Activated T-helper 2 cell treated with anti-CD3 and anti-CD28 coated beads, Interferon-gamma antibody, Interleukin-2, Interleukin-4, amounts not matched to agents 10 μg/mL and 5 μg/mL and 100 μg/mL, durations not matched to agents 14 hours and 24 hours and 36 hours (primary cell): Measurements from ENCODE around the gene SEC61G. TPM values are rescaled to one million over a fixed set of nuclear protein-coding genes. Genes with fewer than 3 reads are reported as not detected.

Source experiments
- DNase-seq: peaks from one replicate; pipeline ENCODE4 v3.0.0; 2021; ENCODE audit warnings: low spot score
- H3K27ac Mint-ChIP-seq: one replicate; pipeline ENCODE4 v1.8.0; 2021; ENCODE audit warnings: mixed read lengths
- H3K27me3 Mint-ChIP-seq: one replicate; pipeline ENCODE4 v1.8.0; 2021; ENCODE audit warnings: low read depth, mixed read lengths
- H3K36me3 Mint-ChIP-seq: one replicate; pipeline ENCODE4 v1.8.0; 2021; ENCODE audit warnings: low read depth, mixed read lengths
- H3K4me1 Mint-ChIP-seq: one replicate; pipeline ENCODE4 v1.8.0; 2021; ENCODE audit warnings: low read depth, mixed read lengths
- H3K4me3 Mint-ChIP-seq: one replicate; pipeline ENCODE4 v1.8.0; 2021; ENCODE audit warnings: low read depth, mild to moderate bottlenecking, moderate library complexity, mixed read lengths
- H3K9me3 Mint-ChIP-seq: one replicate; pipeline ENCODE4 v1.8.0; 2021; ENCODE audit warnings: mixed read lengths
- intact Hi-C: fragments of 100-400 bp; cut with micrococcal nuclease; formaldehyde crosslinking; loops from one replicate; pipeline ENCODE4 v1.15.1; 2023
- total RNA-seq: library from RNA; stranded (reverse); gene quantifications from 2 replicates; pipeline ENCODE4 v1.2.3, GENCODE V29; 2022

SEC61G gene
- total RNA-seq, 1 donor from 2014 or later: 200 TPM

GRCh38 chr7:54781134-54781920 is 22.3 kb upstream of the SEC61G start:
- H3K9me3 Mint-ChIP-seq: peaks cover 3% of the 10 kb centered on the region
- no peaks in the 10 kb centered on the region for H3K4me1 Mint-ChIP-seq
- H3K4me3 Mint-ChIP-seq: no peak overlapping the region
- intact Hi-C loops: no loop called here
- no peaks in the 10 kb centered on the region for H3K36me3 Mint-ChIP-seq
- H3K27me3 Mint-ChIP-seq: no peaks in the 10 kb centered on the region
- no peak for DNase-seq
- H3K27ac Mint-ChIP-seq: no peak overlapping the region

- H3K27ac Mint-ChIP-seq: no peak overlapping the region
- H3K4me3 Mint-ChIP-seq: no peak overlapping the region
- peaks cover 7% of the 10 kb centered on the region for H3K9me3 Mint-ChIP-seq
- no peaks in the 10 kb centered on the region for H3K4me1 Mint-ChIP-seq
- intact Hi-C loops: no loop called here
- no peaks in the 10 kb centered on the region for H3K27me3 Mint-ChIP-seq
- H3K36me3 Mint-ChIP-seq: no peaks in the 10 kb centered on the region
- DNase-seq: no peak
These were observed 21.5 kb upstream of the SEC61G start for GRCh38 chr7:54780490-54780889.

DNA sequence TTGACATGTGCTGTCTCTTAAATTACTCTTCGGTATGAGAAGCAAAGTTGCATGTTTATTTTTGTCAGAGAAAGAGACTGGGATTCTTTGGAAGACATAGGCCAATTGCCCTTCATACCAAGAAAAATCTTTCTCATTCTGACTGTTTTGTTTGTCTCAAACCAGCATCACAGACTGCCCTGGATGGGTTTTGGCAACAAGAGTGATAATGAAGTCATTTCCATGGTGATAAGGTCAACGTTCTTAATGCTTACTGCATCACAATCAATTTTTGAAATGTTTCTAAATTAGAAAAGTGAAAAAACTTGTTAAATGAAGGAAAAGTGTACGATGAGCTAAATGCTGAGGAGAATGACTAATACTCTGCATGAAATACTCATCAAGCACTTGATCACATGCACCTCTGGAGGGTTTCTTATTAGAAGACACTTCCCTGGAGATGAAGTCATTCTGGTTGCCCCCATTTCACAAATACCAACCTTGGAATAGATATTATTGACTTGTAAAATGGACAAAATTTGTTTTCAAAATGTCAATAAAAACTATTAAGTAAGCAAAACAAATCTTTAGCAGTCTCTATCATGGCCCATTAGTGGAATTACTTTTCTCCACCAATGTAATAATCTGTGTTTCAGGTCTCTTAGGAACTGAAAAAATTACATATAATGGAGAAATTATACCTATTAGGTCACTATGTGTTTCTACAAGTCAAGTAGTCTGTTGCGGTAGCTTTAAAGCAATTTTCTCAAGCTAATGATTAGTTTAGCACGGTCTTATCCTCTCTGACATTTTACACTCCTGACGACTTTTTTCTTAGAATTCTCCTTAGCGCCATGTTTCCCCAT is 19.9 kb upstream of the SEC61G start:
- intact Hi-C loops: loop anchor here (10.0 kb wide), 1 partner anchor 66 kb away; no protein-coding TSS in a partner anchor
- no peak overlapping the region for H3K27ac Mint-ChIP-seq
- peaks cover 7% of the 10 kb centered on the region for H3K9me3 Mint-ChIP-seq
- H3K4me3 Mint-ChIP-seq: no peak overlapping the region
- no peak for DNase-seq
- H3K27me3 Mint-ChIP-seq: no peaks in the 10 kb centered on the region
- peaks cover 3% of the 10 kb centered on the region for H3K4me1 Mint-ChIP-seq
- H3K36me3 Mint-ChIP-seq: no peaks in the 10 kb centered on the region

GRCh38 chr7:54778166-54778565 is 19.2 kb upstream of the SEC61G start:
- no peak for DNase-seq
- Mint-ChIP-seq H3K4me1 (peaks cover 4% of the 10 kb centered on the region), H3K4me3 (no peak overlapping the region), H3K27ac (no peak overlapping the region), H3K9me3 (peaks cover 7% of the 10 kb centered on the region), H3K27me3 (no peaks in the 10 kb centered on the region), H3K36me3 (no peaks in the 10 kb centered on the region)
- intact Hi-C loops: loop anchor here (10.0 kb wide), 1 partner anchor 67 kb away; no protein-coding TSS in a partner anchor

DNA sequence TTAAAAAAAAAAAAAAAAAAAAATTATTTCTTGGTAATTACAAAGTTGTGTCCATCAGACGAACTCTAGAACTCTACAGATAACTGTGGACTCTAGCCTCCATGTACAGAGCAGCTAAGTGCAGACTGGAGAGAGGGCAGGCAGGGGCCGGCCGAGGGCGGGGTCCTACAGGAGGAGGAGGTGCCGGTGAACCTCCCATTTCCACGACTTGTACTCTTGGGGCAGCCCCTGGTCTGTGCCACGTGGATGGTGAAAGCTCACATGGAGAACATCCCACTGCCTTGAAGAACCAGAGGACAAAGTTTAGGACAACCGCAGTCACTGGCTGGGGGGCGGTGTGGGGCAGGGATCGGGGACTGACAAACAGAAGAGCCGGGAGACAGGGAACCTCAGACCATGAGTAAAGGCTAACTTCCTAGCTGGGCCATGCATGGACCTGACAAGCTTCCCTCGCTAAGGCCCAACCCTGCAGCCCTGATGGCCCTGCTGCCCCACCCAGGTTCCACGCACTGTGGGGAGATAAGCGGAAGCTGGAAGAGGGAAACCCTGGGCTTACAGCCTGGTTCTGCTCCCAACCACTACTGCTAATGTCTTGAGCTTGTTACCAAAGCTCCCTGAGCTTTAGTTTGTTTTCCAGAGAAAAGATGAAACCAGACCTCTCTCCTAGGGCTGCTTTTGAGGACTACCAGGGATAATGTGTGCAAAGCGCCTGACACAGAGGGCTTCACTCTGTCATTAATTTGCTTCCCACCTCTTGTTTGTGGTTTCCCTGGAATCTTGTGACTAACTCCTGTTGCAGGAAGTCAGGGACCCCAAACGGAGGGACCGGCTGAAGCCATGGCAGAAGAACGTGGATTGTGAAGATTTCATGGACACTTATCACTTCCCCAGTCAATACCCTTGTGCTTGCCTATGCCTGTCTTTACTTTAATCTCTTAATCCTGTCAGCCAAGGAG is 16.1 kb upstream of the SEC61G start:
- intact Hi-C loops: loop anchor here (5.0 to 10.0 kb wide), 2 partner anchors 70 to 642 kb away; no protein-coding TSS in a partner anchor
- Mint-ChIP-seq H3K4me3 (no peak overlapping the region), H3K4me1 (peaks cover 4% of the 10 kb centered on the region), H3K27me3 (peaks cover 15% of the 10 kb centered on the region), H3K27ac (no peak overlapping the region), H3K9me3 (peaks cover 7% of the 10 kb centered on the region), H3K36me3 (no peaks in the 10 kb centered on the region)
- DNase-seq: no peak

DNA sequence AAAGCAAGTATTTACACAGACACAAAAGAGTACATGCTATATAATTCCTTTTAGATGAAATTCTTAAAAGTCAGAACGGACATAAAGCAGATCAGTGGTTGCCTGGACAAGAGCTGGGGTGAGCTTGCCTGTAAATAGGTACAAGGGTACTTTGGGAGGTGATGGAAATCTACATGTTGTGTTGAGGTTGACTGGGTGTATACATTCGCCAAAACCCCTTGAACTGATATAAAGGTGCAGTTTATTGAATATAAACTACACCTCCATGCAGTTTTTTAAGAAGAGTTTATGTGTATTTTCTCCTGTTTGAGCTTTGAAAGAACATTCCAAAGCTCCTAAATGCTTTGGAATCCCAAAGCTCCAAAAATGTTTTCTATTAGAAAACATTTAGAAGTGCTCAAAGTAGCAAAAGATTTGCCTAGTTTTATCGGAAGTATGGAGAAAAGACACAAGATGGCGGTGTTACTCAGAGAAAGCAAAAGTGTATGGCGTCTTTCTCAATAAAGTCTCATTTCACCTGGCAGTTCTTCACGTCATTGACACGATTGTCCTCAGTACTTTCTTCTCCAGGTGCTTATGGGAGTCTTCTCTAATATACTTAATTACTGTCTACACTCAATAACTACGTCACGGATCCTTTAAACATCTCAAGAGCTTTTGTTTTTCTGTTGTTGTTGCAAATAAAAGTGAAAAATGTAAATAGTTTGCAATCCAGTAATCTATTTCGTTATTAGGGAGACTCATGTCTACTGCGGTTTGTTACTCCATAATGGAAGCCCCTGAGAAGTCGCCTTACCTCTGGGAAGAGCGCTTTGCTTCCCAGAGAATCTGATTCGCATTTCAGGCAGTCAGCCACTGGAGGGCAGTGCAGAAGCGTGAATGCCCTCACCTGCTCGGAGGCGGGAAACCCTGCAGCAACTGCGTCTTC is 14.7 kb upstream of the SEC61G start:
- DNase-seq: peak; percentile 46
- intact Hi-C loops: loop anchor here (1.0 to 10.0 kb wide), 4 partner anchors 14 to 644 kb away; partner anchors contain the start of gene SEC61G
- Mint-ChIP-seq H3K27ac (no peak overlapping the region), H3K4me3 (peak overlapping the region; percentile 69), H3K27me3 (peaks cover 25% of the 10 kb centered on the region), H3K36me3 (no peaks in the 10 kb centered on the region), H3K4me1 (peaks cover 4% of the 10 kb centered on the region), H3K9me3 (peaks cover 7% of the 10 kb centered on the region)

DNA sequence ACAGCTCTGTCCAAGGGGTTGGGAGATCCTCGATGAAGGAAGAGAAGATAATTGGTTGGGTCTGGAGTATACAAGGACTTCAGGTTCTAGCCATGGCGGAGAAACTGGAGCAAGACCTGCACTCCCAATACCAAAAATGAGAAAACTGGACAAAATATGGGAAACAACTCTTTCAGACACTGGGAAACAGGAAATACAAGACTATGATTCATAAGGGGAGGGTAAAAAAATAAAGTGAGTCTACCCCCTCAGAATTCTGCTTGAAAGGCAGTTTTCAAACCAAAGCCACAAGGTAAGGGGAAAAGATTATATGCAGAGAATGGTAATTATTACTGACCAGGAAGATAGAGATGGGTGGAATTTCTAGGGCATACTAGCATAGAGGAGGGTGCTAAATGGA is 10.2 kb upstream of the SEC61G start:
- Mint-ChIP-seq H3K36me3 (no peaks in the 10 kb centered on the region), H3K9me3 (no peaks in the 10 kb centered on the region), H3K4me1 (peaks cover 6% of the 10 kb centered on the region), H3K27me3 (peaks cover 46% of the 10 kb centered on the region), H3K27ac (no peak overlapping the region), H3K4me3 (no peak overlapping the region)
- DNase-seq: no peak
- intact Hi-C loops: no loop called here

- Mint-ChIP-seq H3K4me3 (no peak overlapping the region), H3K27ac (no peak overlapping the region), H3K9me3 (no peaks in the 10 kb centered on the region), H3K36me3 (no peaks in the 10 kb centered on the region), H3K4me1 (peaks cover 14% of the 10 kb centered on the region), H3K27me3 (peaks cover 49% of the 10 kb centered on the region)
- intact Hi-C loops: no loop called here
- no peak for DNase-seq
These were observed 5.8 kb upstream of the SEC61G start for GRCh38 chr7:54764861-54765260.

DNA sequence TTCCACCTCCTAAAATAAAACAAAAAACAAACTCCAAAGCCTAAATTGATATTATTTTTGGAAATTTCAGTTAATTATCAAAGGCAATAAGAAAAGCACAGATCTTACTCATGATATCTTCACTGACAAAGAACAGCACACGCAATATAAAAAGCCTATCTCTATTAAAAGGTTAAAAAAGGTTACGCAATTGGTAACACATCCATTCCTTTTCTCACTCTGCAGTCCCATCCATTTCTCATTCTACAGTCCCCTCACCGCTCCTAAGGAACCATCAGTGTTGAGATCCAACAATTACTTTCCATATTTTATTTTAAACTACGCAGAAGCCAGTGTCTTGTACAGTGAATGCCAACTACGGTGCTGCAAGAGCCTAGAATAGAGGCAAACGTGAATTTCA is 1.3 kb downstream of the SEC61G start:
- H3K27ac Mint-ChIP-seq: peak overlapping the region; percentile 94
- DNase-seq: no peak
- intact Hi-C loops: loop anchor here (2.0 to 5.0 kb wide), 4 partner anchors 31 to 1130 kb away; partner anchors contain the start of genes LANCL2 and ZNF713
- peaks cover 48% of the 10 kb centered on the region for H3K36me3 Mint-ChIP-seq
- peak overlapping the region; percentile 100 for H3K4me3 Mint-ChIP-seq
- peaks cover 11% of the 10 kb centered on the region for H3K27me3 Mint-ChIP-seq
- peaks cover 33% of the 10 kb centered on the region for H3K4me1 Mint-ChIP-seq
- no peaks in the 10 kb centered on the region for H3K9me3 Mint-ChIP-seq

DNA sequence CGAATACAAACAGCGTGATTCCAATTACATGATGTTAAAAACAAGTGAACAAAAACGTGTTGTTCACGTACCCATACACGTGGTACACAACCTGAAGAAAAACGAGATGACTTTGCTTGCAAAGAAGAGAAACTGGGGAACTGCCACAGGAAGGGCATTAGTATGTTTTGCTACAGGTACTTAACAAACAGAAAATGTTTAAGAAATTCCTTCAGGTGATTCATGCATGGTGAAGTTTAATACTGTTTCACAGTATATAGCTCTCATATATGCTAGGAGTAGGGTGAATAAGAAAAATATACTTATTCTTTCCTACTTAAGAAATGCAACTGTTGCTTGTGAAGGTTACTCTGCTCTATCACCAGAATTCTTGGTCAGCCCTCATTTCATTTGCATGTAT is 9.8 kb downstream of the SEC61G start:
- H3K4me3 Mint-ChIP-seq: no peak overlapping the region
- peaks cover 65% of the 10 kb centered on the region for H3K36me3 Mint-ChIP-seq
- no peaks in the 10 kb centered on the region for H3K9me3 Mint-ChIP-seq
- intact Hi-C loops: no loop called here
- DNase-seq: no peak
- no peak overlapping the region for H3K27ac Mint-ChIP-seq
- H3K27me3 Mint-ChIP-seq: no peaks in the 10 kb centered on the region
- H3K4me1 Mint-ChIP-seq: peaks cover 6% of the 10 kb centered on the region

DNA sequence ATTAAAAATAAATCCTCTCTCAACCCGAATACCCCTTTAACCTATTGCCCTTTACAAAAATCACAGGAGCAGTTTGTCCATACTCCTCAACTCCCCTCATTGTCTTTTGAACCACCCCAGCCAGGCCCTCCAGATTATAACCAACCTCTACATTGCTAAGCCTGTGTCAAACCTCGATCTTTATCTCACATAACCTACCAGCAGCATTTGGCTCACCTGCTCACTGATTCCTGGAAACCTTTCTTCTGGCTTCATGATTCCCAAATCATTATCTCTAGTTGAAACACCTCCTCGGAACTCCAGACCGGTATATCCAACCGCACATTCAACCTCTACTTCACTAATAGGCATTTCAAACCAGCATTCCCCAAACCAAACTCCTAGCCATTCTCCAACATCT is 11.8 kb downstream of the SEC61G start:
- peak overlapping the region; percentile 3 for H3K27ac Mint-ChIP-seq
- no peak for DNase-seq
- no peaks in the 10 kb centered on the region for H3K9me3 Mint-ChIP-seq
- no peak overlapping the region for H3K4me3 Mint-ChIP-seq
- peaks cover 52% of the 10 kb centered on the region for H3K36me3 Mint-ChIP-seq
- intact Hi-C loops: no loop called here
- no peaks in the 10 kb centered on the region for H3K4me1 Mint-ChIP-seq
- no peaks in the 10 kb centered on the region for H3K27me3 Mint-ChIP-seq
